ENCODE results near the gene CDH13. TPM values are rescaled to one million over a fixed set of nuclear protein-coding genes. Genes with fewer than 3 reads are reported as not detected.

The CDH13 gene
- total and polyA plus RNA-seq, 9 of the 15 experiments (the other 6 are each of a cell fraction or from before 2014, with no cell fraction given), result 0.03 TPM; not detected in 8

DNA sequence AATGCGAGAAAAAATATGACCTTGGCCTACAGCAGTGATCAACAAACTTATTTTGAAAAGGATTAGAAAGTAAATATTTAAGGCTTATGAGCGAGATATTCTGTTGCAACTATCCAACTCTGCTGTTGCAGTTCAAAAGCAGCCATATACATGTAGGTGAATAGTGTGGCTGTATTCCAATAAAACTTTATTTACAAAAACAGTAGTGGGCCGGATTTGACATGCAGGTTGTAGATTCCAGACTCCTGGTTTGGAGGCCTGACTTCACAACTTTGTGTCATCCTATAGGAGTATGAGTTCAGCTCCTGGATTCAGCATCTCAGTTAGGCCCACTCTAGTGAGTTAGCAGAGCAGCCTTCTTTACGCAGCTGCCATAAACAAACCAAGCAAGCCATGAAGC is 386.3 kb downstream of the CDH13 start:
- no peaks in the 10 kb centered on the region for H3K27me3 ChIP-seq (ENCODE audit: control insufficient read depth in 2 of 2, insufficient read depth in 2 of 2, low read length in 2 of 2)
- H3K9me1 ChIP-seq (ENCODE audit: control insufficient read depth, insufficient read depth, low read length), result no peaks in the 10 kb centered on the region
- POLR2A ChIA-PET, result no interaction called here
- no peak overlapping the region for H3K4me3 ChIP-seq
- H3K9me3 ChIP-seq (replicated peaks; ENCODE audit: control insufficient read depth, insufficient read depth, low read depth, low read length), result no peaks in the 10 kb centered on the region
- no peak overlapping the region for H3K27ac ChIP-seq (ENCODE audit: extremely low read depth, low read depth, low read length)
- DNase-seq (ENCODE audit: extremely low read depth in 1 of 4, low spot score in 3 of 4) (no peak), ATAC-seq (no peak), FAIRE-seq (no peak)
- no peak overlapping the region for H3K9ac ChIP-seq (ENCODE audit: insufficient read depth in 1 of 2, low read depth in 2 of 2, low read length in 2 of 2)
- WGBS (ENCODE audit: insufficient coverage, low coverage, missing lambda C conversion rate), result 0% methylated on average over 4 of the region's 4 CpGs
- H3K79me2 ChIP-seq (ENCODE audit: control insufficient read depth, insufficient read depth, low read length), result no peaks in the 10 kb centered on the region
- no peaks in the 10 kb centered on the region for H4K20me1 ChIP-seq (replicated peaks; ENCODE audit: control insufficient read depth, insufficient read depth, low read length)
- CTCF ChIA-PET (ENCODE audit: low intra/inter-chr PET ratio), result no interaction called here
- no peak overlapping the region for H3K4me2 ChIP-seq (ENCODE audit: insufficient read depth, low read length)
- in situ Hi-C loops (cut with MboI) (no loop called here), intact Hi-C loops (cut with micrococcal nuclease) (no loop called here)
- TF ChIP-seq HDAC2 (IDR thresholded peaks at IDR 0.05), result no peak
- TF ChIP-seq, protein P1, sequence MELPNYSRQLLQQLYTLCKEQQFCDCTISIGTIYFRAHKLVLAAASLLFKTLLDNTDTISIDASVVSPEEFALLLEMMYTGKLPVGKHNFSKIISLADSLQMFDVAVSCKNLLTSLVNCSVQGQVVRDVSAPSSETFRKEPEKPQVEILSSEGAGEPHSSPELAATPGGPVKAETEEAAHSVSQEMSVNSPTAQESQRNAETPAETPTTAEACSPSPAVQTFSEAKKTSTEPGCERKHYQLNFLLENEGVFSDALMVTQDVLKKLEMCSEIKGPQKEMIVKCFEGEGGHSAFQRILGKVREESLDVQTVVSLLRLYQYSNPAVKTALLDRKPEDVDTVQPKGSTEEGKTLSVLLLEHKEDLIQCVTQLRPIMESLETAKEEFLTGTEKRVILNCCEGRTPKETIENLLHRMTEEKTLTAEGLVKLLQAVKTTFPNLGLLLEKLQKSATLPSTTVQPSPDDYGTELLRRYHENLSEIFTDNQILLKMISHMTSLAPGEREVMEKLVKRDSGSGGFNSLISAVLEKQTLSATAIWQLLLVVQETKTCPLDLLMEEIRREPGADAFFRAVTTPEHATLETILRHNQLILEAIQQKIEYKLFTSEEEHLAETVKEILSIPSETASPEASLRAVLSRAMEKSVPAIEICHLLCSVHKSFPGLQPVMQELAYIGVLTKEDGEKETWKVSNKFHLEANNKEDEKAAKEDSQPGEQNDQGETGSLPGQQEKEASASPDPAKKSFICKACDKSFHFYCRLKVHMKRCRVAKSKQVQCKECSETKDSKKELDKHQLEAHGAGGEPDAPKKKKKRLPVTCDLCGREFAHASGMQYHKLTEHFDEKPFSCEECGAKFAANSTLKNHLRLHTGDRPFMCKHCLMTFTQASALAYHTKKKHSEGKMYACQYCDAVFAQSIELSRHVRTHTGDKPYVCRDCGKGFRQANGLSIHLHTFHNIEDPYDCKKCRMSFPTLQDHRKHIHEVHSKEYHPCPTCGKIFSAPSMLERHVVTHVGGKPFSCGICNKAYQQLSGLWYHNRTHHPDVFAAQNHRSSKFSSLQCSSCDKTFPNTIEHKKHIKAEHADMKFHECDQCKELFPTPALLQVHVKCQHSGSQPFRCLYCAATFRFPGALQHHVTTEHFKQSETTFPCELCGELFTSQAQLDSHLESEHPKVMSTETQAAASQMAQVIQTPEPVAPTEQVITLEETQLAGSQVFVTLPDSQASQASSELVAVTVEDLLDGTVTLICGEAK (IDR thresholded peaks at IDR 0.05), result peak; percentile 54
- TF ChIP-seq, protein P1 (CRISPR knock-in tag; IDR thresholded peaks at IDR 0.05), result no peak
- no peak for TF ChIP-seq U2AF2 (optimal IDR thresholded peaks at IDR 0.05; ENCODE audit: low read depth, low read length)
- TF ChIP-seq NR4A1 (CRISPR knock-in tag; IDR thresholded peaks at IDR 0.05), result no peak
- no peak for TF ChIP-seq NR4A1 (tag; IDR thresholded peaks at IDR 0.05)
- no peak for TF ChIP-seq ESRRB (CRISPR knock-in tag; IDR thresholded peaks at IDR 0.05; ENCODE audit: borderline replicate concordance)
- H2AFZ ChIP-seq (ENCODE audit: low read depth, low read length), result no peak overlapping the region
- BruUV-seq (replicated peaks), result no TSS peak
- H3K4me1 ChIP-seq (replicated peaks in 1 of 2; ENCODE audit: control insufficient read depth in 2 of 2, insufficient read depth in 2 of 2, low read length in 2 of 2), result no peaks in the 10 kb centered on the region
- no peaks in the 10 kb centered on the region for H3K36me3 ChIP-seq (ENCODE audit: control insufficient read depth, insufficient read depth, low read length)

Data from K562 (cell line).